GM21423 (cell line): ENCODE results near the gene TMEM184A.

ENCODE experiments used
- ATAC-seq: cut with Tn5 transposase; IDR thresholded peaks from one replicate; pipeline ENCODE4 v1.9.1; 2021; ENCODE audit warnings: mild to moderate bottlenecking, moderate library complexity; ENCODE audit not compliant: unreplicated experiment

The TMEM184A gene

DNA sequence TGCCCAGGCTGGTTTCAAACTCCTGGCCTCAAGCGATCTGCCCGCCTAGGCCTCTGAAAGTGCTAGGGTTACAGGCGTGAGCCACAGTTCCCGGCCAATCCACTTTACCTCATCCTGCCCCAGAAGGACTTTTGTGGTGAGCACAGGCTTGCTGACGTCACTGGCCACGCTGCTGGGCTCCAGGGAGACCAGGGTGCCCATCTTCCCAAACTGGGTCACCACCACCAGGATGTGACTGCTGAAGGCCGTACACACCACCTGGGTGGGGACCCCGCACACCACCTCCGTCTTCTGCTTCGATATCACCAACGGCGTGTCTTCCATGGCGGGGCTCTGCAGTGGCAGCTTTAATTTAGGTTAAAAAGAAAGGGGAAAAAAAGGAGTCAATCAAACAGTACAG, 13.0 kb upstream of the TMEM184A start:
- ATAC-seq, result no peak

DNA sequence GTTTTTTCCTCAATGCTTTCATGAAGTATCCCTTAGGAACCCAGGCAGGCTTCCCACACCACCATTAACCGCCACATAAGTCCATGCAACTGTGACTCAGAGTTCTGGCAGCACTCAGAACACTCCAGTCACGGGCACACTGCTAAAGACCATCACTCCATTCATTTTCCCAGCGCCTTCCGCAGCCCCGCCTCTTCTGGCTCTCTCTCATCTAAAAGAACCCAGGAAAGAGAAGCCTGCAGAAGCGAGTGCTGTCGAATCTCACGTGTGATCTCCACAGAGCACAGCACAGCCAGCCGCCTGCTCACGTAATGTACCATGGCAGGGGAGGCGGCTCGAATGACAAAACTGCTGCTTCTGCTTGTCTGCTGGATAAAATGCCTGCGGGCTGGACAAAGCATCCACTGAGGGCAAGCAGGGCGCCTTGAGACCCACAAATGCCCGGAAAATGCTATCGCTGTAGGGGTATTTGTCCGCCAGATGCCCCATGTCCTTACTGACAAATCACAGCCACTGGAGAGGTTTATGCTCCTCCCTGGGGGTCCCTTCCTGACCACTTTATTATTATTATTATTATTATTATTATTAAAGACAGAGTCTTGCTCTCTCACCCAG, 12.0 kb upstream of the TMEM184A start:
- ATAC-seq, result no peak

DNA sequence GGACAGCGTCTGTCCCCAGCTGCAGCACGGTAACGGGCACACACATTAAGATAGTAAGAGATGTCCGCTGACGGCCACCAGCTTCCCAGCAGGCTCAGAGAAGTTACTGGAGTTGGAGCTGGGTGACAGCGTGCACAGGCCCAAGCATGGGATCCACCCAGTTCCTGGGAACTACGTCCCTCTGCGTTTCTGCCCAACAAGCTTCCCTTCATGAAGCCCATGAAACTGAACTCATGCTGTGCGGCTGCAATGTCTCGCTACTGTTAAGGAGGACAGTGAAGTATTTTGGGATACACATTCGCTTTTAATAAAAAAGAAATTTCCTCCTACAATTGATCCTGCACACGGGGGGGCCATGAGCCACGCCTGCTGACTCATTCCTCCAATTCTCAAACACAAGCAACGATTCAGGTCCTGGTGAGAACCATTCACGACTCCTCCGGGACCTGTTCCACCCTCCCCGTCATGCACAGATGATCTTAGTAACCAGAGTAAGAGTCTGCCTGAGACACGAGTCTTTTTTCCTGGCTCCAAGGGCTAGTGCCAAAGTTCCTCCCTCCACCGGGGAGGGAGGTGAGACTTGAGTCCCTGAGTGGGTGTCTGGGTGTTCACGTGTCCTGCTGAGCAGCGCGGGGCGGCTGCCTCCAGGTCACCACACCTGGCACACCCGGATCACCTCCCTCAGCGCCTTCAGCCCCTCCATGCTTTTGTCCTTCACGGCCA, 11.2 kb upstream of the TMEM184A start:
- no peak for ATAC-seq

DNA sequence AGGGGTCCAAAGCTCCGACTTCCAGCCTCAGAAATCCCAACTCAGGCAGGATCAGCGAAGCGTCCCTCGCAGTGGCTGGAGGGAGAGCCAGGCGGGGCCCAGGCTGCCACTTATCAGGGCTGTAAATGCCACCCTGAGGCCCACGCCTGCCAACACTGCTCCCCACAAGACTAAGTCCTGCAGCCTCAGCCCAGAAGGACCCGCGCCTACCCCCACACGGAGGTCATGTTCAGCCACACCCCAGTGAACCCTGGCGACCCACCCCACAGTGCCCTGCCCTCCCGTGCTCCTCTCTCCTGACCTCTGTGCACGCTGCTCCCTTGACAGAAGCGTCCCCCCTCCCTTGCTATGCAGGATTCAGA, 10.7 kb upstream of the TMEM184A start:
- no peak for ATAC-seq

DNA sequence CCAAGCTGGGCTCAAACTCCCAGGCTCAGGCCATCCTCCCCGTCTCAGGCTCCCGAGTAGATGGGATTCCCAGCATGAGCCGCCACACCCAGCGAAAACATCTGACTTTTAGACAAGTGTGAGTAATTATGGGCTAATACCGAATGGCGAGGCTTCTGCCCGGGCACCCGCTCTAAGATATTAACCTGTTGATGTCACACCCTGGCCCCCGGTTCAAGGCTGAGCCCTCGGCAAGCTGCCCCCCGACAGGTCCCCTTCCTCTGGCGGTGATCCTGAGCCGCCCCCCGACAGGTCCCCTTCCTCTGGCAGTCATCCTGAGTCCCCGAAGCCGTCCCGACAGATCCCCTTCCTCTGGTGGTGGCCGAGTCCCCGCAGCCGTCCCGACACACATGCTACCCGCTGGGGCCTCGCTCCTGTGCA, 8.6 kb upstream of the TMEM184A start:
- no peak for ATAC-seq

DNA sequence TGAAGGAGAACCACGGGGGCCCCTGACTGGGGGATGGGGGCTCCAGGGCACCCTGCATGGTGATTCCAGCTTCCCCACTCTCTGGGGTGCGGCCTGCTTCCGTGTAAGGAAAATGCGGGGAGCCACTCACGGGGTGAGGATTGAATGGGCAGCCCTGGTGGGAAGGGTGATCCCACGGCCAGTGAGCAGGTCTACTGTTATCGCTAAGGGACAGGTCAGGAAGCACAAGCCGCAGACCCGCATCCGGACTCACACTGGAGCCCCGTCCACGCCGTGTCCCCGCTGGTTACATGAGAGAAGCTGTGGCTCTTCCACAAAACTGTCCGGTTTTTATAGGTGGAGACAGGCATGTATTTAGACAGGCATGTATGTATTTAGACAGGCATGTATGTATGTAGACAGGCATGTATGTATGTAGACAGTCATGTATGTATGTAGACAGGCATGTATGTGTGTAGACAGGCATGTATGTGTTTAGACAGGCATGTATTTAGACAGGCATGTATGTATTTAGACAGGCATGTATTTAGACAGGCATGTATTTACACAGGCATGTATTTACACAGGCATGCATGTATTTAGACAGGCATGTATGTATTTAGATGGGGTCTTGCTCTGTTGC, 8.1 kb upstream of the TMEM184A start:
- no peak for ATAC-seq

DNA sequence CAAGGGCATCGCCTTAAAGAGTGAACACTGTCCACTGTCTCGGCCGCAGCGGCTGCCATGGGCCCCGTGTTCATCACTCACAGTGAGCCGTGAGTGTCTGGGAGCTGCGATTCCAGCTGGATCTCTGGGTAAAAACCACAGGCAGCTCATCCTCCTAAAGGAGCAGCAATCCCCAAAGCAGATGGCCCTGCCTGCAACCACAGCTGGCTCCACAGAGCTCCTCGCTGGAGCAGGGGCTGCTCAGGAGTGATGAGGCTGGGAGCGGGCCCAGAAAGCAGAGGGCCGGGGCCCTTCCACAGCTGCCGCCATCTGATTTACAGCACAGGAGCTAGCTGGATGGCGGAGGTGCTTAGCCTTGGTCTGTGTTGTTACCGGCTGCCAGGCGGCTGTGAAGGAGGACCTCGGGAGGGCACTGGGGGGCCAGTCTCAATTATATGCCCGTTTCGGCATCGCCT, 6.6 kb upstream of the TMEM184A start:
- ATAC-seq, result no peak

DNA sequence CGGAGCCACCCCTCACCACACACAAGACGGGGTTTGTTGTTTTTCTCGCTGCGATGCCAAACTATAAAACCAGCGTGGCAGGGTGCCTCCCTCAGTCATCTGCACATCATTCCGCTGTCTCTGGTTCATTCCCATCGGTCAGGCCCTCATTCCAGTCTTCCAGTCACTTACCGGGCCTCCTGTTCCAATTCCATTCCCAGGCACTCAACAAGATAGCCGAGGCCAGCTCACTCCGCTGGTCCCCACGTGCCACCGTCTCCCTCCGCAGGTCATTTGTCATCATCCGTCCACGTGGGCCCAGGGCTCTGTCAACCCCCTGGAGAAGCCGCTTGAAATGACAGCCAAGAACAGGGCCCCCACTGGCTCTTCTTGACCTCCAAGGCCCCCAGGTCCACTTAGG, 6.1 kb upstream of the TMEM184A start:
- ATAC-seq, result no peak

DNA sequence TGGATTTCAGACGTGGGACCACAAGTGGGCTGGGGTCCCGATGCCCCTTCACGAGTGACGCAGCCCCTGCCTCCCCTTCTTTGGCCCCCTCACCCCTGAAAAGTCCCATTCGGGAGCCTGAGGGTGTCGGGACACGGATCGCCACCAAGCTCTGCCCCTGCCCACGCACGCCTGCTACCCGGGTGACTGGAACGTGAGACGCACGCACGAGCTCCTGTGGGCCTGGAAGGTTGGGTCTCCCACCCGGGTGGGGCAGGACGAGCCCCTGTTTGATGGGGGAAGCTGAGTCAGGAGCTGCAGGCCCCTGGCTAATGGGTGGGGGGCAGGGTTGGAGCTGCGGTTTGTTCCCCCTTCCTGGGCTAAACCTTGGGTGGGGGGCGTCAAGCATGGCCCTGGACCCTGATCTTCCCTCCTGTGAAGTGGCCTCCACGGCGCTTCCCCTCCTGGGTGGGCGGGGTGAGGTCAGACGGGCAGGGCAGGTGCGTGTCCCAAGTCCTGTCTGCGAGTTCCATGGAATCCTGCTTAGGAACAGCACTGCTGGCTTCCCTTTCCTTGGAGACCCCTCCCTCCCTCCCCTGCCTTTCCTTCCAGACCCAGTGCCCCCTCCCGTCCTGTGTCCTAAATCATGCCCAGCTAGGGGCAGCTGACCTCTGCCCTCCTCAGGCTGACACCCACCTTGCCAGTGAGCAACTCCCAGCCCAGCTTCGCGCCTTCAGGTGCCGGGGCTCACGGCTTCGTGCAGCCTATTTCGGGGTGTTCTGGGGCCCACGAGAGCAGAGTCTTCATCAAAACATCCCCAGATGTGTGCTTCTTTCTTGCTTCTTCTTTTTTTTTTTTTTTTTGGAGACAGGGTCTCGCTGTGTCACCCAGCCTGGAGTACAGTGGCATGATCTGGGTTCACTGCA, 5.3 kb upstream of the TMEM184A start:
- ATAC-seq, result no peak

DNA sequence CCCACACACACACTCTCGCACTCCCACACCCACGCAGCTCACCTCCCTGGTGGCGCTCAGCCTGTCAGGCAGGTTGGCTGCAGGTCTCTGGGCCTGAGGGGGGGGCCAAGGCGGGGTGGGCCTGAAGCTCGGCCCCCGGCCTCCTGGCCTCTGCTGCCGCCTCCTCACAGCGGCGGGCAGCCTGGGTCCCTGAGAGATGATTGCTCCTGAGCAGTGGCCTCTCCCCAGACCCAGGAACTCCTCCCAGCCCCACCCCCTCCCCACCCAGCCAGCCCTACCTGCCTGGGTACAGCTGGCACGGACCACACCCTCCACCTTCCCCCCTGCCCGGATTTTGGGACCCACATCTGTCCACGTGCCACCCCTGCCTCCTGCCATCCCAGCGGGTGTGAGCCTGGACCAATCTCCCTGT, 4.6 kb upstream of the TMEM184A start:
- ATAC-seq, result no peak

DNA sequence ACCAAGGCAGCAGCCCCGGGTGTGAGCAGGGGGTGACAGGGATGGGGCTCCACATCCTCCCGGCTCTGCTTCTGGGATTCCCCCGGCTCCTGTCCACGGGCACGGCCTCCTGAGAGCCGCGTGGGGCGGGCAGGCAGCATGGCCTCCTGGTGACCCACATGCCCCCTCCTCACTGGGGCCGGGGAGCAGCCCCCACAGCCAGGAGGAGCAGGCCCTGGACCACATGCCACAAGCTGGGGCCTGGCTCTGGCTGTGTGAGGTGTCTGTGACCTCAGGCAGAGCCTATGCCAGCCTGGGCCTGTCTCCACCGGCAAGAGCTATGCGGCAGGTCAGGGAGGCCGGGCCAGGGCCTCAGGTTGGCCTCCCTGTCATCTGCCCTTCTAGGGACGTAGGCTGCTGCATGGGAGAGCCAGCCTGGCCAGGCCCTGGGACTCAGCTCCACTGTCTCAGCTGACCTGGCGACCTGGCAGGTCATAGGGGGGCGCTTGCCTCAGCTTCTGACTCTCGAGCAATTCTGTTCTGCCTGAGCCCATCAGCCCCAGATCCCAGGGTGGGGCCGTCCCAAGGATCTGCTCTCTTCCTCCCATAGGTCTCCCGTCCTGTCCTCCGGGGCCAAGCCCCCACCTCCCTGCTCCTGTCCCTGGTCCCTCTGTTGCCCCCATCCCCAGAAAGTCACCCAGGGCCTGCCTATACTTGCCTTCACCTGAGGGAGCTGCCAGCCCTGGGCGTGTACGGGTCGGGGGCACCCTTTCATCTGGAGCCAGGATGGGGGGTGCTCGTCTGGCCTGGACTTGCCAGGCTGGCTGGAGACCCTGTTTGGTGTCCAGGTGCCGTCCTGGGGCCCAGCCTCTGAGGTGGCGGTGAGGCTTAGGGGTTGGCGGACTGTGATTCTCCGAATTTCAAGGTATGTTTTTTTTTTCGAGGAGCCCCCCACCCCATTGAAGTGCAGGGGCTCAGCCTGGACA, 3.9 kb upstream of the TMEM184A start:
- no peak for ATAC-seq

DNA sequence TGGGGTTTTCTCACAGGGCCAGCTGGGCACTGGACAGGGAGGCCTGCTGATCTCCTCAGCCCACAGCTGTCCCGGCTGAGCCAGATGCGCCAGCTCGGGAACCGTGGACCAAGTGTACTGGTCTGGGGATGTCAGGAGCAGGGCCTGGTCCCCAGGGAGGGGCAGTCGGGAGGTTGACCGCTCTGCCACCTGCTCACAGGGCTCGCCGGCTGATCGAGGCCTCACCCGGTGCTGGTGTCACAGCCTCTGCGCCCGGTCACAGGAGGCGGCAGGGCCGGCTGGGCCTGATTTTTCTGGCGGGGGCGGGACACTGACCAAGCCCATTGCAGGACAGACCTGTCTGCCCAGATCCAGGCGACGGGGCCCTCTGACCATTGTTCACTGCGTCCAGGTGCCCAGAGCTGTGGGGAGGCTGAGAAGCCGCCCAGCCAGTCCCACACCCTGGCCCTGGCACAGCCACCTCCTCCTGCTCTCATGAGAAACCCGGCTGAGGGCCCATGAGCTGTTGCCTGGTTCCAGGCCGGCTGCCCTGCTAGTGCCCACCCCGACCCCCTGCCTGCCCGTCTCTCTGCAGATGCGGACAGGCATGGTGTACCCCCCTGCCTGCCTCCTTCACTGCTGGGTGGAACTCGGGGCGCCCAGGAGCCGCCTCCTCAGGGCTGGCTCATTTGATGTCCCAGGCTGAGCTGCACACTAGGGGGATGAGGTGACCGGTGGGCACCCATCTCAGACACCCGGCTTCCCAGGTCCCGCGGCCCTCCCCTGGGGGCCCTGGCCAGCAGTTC, 3.0 kb upstream of the TMEM184A start:
- no peak for ATAC-seq

DNA sequence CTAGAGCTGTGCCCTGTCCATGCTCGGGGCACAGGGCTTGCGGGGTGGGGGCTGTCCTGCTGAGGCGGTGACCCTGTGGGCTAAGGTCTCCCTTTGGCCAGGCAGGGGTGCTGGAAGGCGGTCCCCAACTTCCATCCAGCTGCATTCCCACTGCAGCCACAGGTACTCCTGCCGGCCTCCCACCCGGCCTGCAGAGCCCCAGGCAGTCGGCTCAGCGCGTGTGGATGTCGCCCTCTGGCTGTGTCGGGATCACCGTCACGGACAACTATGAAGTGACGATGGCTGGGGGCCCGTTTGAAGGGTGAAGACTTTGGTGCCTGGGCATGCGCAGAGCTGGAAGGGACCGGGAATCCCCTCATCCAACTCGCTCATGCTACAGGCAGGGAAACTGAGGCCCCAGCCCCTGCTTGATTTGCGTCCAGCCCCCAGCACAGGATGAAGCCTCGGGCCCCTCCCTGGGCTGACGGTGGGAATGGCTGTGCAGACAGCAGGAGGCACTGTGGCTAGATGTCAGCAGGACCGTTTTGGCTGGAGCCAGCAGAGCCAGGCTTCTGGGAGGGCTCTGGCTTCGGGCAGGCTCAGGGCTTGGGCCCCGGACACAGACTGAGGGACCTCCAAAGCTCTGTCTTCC, 2.3 kb upstream of the TMEM184A start:
- no peak for ATAC-seq

DNA sequence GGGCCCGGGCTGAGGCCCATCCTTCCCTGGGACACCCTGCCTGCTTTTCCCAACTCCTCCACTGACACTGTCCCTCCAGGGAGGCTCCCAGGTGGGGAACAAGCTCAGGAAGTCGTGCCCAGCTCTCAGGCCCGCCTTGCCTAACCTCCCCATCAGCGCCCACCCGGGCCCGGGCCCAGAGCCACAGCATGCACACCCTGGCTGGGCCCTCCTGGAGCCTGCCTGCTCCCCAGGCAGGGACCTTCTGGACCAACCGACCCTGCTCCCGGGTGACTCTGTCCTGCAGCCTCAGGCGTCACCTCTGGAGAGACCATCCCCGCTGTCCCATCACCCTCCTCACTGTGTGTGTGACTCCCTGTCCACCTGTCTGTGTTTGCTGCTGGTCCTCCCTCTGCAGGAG, 1.8 kb upstream of the TMEM184A start:
- no peak for ATAC-seq

DNA sequence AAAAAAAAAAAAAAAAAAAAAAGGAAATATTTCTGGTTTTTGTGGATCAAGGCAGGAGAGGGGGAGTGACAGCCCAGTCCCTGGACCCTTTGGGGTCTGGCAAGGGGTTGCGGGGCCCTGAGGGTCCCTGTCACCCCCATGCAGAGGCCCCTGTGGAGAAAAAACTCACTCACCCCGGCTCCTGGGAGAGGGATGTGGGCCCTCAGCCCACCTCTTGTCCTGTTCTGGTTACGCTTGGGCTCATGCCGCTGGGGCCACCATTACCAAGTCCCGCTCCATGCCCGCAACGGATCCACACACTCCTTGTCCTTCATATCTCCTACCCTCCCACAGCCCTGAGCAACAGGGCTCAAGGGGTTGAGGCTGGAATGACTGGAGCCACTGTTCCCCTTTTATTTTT, 1.0 kb upstream of the TMEM184A start:
- ATAC-seq, result no peak

DNA sequence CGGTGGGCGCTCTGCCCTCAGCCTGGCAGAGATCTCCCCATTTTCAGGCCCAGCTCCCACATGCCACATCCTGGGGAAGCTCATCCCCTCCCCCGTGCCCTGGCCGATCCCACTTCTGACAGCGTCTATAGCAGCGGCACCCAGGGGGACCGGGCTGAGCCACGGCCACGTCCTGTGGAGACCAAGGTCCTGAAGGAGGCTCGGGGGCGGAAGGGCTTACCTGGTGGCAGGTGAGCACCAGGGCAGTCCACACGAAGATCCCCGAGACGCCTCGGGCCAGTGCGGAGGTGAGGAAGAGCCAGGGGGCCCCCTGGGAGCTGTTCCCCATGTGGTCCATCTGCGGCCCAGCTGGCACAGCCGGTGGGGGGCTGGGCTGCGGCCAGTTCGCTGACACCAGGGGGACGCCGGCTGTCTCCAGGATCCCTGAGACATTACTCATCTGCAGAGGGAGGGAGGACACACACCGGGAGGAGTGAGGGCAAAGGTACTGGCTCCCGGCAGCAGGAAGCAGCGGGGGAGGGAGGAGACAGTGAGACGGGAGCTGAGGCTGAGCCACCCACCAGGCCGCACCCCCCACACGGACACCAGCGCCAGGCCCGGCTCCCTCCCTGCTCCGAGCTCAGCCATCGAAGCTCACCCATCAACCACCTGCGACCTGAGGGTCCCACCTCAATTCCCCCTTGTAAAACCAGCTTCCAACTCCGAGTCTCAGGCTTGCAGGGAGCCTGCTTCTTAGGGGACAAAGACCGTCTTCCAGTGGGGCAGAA, 776 bp downstream of the TMEM184A start:
- ATAC-seq, result no peak

DNA sequence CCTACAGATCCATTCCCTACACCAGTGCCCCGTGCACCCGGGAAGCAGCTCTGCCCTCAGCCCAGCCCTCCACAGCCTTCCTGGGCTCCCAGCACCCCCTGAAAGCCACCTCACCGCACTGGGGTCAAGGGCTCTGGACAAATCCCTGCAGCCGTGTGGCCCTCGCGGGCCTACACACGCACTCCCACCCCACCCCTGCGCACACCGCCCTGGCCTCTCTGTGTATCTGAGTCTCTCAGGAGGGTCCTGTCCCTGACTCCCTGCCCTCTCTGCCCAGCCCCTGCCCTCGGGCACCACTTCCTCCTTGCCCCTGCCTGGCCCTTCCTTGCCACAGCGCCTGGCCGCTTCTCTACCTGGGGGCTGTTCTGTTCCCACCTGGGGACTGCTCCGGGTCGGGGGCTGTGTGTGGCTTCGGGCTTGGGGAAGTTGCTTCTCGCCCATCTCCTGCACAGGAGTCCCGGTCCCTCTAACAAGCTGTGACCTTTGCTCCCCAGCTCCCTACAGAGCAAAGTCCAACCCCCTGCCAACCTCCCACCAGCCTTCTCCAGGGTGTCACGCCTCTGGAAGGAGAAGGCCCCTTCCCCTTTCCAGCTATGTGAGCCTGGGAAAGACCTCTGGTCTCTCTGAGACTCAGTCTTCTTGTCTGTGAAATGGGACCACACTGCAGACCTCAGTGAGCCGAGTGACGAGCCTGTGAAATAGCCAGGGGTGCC, 1.5 kb downstream of the TMEM184A start:
- no peak for ATAC-seq
